ENCODE data around the gene LPP.

The LPP gene

GRCh38 chr3:188271226-188271914, 117.4 kb downstream of the LPP start:
- TF ChIP-seq CTCF (IDR thresholded peaks at IDR 0.05; ENCODE audit: control insufficient read depth, insufficient read depth, low read depth, low read length, missing control alignments): no peak
- no peak for DNase-seq (ENCODE audit: low read depth)
- no peak overlapping the region for H3K4me3 ChIP-seq (ENCODE audit: control insufficient read depth, low read depth, low read length)

GRCh38 chr3:188272481-188273372, 118.8 kb downstream of the LPP start:
- H3K4me3 ChIP-seq (ENCODE audit: control insufficient read depth, low read depth, low read length): no peak overlapping the region
- no peak for DNase-seq (ENCODE audit: low read depth)
- no peak for TF ChIP-seq CTCF (IDR thresholded peaks at IDR 0.05; ENCODE audit: control insufficient read depth, insufficient read depth, low read depth, low read length, missing control alignments)

GRCh38 chr3:188274249-188274915, 120.4 kb downstream of the LPP start:
- no peak for TF ChIP-seq CTCF (IDR thresholded peaks at IDR 0.05; ENCODE audit: control insufficient read depth, insufficient read depth, low read depth, low read length, missing control alignments)
- no peak for DNase-seq (ENCODE audit: low read depth)
- no peak overlapping the region for H3K4me3 ChIP-seq (ENCODE audit: control insufficient read depth, low read depth, low read length)

- TF ChIP-seq CTCF (IDR thresholded peaks at IDR 0.05; ENCODE audit: control insufficient read depth, insufficient read depth, low read depth, low read length, missing control alignments): no peak
- H3K4me3 ChIP-seq (ENCODE audit: control insufficient read depth, low read depth, low read length): no peak overlapping the region
- no peak for DNase-seq (ENCODE audit: low read depth)
Measured at GRCh38 chr3:188276375-188276774, 122.4 kb downstream of the LPP start.

- no peak for TF ChIP-seq CTCF (IDR thresholded peaks at IDR 0.05; ENCODE audit: control insufficient read depth, insufficient read depth, low read depth, low read length, missing control alignments)
- no peak for DNase-seq (ENCODE audit: low read depth)
- no peak overlapping the region for H3K4me3 ChIP-seq (ENCODE audit: control insufficient read depth, low read depth, low read length)
Measured at GRCh38 chr3:188278717-188279324, 124.9 kb downstream of the LPP start.

Measured in AG09309 (cell line).